ENCODE data around the gene GPR83. TPM values are rescaled to one million over a fixed set of nuclear protein-coding genes. Genes with fewer than 3 reads are reported as not detected.

GPR83 gene
- total and polyA plus RNA-seq, 10 of the 15 experiments (the other 5 are each of a cell fraction or from before 2014, with no cell fraction given) = 0.03 to 0.19 (median 0.05) TPM; not detected in 7

DNA sequence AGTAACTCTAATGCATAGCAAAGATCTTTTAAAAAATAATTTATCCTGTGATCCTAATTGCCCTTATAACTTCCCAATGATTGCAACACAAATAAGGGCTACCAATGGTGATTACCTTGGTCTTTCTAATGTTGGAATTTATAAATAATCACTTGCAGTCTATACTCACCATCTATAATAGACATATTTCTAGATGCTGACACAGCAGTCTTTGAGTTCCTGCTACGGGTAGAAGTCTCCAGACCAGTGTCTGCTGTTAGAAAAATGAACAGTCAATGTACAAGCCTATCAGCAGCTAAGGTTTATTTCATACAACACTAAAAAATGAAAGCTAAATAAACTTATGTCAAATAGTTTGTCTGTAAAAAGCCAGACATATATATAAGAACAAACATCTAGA is 44.4 kb upstream of the GPR83 start (continued):
- TF ChIP-seq SREBF1 (IDR thresholded peaks at IDR 0.05; ENCODE audit: low read length) = no peak
- TF ChIP-seq CHD4 (IDR thresholded peaks at IDR 0.05) = no peak
- TF ChIP-seq EP300 (IDR thresholded peaks at IDR 0.05; ENCODE audit: borderline replicate concordance in 1 of 2, control insufficient read depth in 1 of 2, low read depth in 2 of 2, low read length in 2 of 2) = no peak

DNA sequence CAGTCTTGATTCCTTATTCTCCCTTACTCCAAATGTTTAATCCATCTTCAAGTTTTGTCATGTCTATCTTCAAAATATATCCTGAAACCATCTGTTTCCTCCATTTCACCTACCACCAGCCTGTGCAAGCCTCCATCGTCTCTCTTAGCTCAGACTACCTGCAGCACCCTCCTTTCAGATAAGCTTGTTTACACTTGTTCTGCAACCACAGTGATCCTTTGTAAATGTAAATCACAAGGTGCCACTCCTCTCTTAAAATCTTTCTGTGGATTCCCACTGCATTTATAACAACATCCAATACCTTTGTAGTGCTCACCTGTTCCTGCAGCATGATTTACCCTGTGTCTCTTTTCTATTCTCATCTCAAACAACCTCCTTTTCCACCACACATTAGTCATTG is 31.8 kb upstream of the GPR83 start:
- H3K9ac ChIP-seq (ENCODE audit: control insufficient read depth, insufficient read depth, low read length) = no peak overlapping the region
- ChIA-PET RAD21 (ENCODE audit: unreplicated experiment) (no interaction called here), POLR2A (interaction anchor here (1.7 kb wide), 1 partner anchor 22 kb away, joined by 4 read pairs; no protein-coding TSS in a partner anchor), CTCF (no interaction called here), SMC1A (ENCODE audit: uncharacterized antibody, unreplicated experiment) (interaction anchor here (0.6 to 1.6 kb wide), 3 partner anchors 8 to 170 kb away, joined by 3 to 4 read pairs (median 3); no protein-coding TSS in a partner anchor)
- no peaks in the 10 kb centered on the region for H3K79me2 ChIP-seq (ENCODE audit: control insufficient read depth, insufficient read depth, low read length)
- no peaks in the 10 kb centered on the region for H4K20me1 ChIP-seq (ENCODE audit: control insufficient read depth, insufficient read depth)
- intact Hi-C loops (cut with micrococcal nuclease; ENCODE audit: unreplicated experiment) (no loop called here), in situ Hi-C loops (cut with MboI) (no loop called here)
- no peak overlapping the region for H3K4me3 ChIP-seq
- H3K4me1 ChIP-seq (ENCODE audit: control insufficient read depth, insufficient read depth, low read length) = no peaks in the 10 kb centered on the region
- peaks cover 1 to 12% of the 10 kb centered on the region in 2 experiments; a peak in 3 of 4 replicates for H3K36me3 ChIP-seq (ENCODE audit: control insufficient read depth in 2 of 2, insufficient read depth in 2 of 2, low read length in 1 of 2)
- no peak for FAIRE-seq
- TF ChIP-seq TARDBP (IDR thresholded peaks at IDR 0.05; ENCODE audit: borderline replicate concordance) (no peak), BACH1 (IDR thresholded peaks at IDR 0.05; ENCODE audit: borderline replicate concordance) (no peak), NRF1 (conservative IDR thresholded peaks at IDR 0.05; ENCODE audit: low read depth, low read length) (no peak), SMAD1 (IDR thresholded peaks at IDR 0.05; ENCODE audit: low read depth, partially characterized antibody) (no peak), BCL11A (IDR thresholded peaks at IDR 0.05; ENCODE audit: low read depth, low read length) (no peak), HCFC1 (IDR thresholded peaks at IDR 0.05; ENCODE audit: low read length) (no peak), IKZF1 (conservative IDR thresholded peaks at IDR 0.05) (no peak), CEBPB (IDR thresholded peaks at IDR 0.05; ENCODE audit: borderline replicate concordance in 1 of 2, low read depth in 2 of 2, low read length in 2 of 2) (no peak), ATF7 (IDR thresholded peaks at IDR 0.05; ENCODE audit: low read depth) (no peak), KDM1A (IDR thresholded peaks at IDR 0.05; ENCODE audit: borderline replicate concordance) (no peak), RAD51 (IDR thresholded peaks at IDR 0.05) (no peak), CBX5 (IDR thresholded peaks at IDR 0.05; ENCODE audit: low read depth) (no peak), ZNF24 (IDR thresholded peaks at IDR 0.05) (no peak), ZNF217 (IDR thresholded peaks at IDR 0.05) (no peak)
- TF ChIP-seq, protein P1, sequence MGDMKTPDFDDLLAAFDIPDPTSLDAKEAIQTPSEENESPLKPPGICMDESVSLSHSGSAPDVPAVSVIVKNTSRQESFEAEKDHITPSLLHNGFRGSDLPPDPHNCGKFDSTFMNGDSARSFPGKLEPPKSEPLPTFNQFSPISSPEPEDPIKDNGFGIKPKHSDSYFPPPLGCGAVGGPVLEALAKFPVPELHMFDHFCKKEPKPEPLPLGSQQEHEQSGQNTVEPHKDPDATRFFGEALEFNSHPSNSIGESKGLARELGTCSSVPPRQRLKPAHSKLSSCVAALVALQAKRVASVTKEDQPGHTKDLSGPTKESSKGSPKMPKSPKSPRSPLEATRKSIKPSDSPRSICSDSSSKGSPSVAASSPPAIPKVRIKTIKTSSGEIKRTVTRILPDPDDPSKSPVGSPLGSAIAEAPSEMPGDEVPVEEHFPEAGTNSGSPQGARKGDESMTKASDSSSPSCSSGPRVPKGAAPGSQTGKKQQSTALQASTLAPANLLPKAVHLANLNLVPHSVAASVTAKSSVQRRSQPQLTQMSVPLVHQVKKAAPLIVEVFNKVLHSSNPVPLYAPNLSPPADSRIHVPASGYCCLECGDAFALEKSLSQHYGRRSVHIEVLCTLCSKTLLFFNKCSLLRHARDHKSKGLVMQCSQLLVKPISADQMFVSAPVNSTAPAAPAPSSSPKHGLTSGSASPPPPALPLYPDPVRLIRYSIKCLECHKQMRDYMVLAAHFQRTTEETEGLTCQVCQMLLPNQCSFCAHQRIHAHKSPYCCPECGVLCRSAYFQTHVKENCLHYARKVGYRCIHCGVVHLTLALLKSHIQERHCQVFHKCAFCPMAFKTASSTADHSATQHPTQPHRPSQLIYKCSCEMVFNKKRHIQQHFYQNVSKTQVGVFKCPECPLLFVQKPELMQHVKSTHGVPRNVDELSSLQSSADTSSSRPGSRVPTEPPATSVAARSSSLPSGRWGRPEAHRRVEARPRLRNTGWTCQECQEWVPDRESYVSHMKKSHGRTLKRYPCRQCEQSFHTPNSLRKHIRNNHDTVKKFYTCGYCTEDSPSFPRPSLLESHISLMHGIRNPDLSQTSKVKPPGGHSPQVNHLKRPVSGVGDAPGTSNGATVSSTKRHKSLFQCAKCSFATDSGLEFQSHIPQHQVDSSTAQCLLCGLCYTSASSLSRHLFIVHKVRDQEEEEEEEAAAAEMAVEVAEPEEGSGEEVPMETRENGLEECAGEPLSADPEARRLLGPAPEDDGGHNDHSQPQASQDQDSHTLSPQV (IDR thresholded peaks at IDR 0.05) = no peak
- TF ChIP-seq, protein P2, sequence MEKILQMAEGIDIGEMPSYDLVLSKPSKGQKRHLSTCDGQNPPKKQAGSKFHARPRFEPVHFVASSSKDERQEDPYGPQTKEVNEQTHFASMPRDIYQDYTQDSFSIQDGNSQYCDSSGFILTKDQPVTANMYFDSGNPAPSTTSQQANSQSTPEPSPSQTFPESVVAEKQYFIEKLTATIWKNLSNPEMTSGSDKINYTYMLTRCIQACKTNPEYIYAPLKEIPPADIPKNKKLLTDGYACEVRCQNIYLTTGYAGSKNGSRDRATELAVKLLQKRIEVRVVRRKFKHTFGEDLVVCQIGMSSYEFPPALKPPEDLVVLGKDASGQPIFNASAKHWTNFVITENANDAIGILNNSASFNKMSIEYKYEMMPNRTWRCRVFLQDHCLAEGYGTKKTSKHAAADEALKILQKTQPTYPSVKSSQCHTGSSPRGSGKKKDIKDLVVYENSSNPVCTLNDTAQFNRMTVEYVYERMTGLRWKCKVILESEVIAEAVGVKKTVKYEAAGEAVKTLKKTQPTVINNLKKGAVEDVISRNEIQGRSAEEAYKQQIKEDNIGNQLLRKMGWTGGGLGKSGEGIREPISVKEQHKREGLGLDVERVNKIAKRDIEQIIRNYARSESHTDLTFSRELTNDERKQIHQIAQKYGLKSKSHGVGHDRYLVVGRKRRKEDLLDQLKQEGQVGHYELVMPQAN (conservative IDR thresholded peaks at IDR 0.05) = no peak
- DNase-seq (ENCODE audit: low read depth, low spot score) = no peak
- no peak overlapping the region for H3K4me2 ChIP-seq (ENCODE audit: control insufficient read depth, insufficient read depth)
- no peak overlapping the region for H3K27ac ChIP-seq (ENCODE audit: control insufficient read depth, insufficient read depth)
- ATAC-seq = no peak
- WGBS (ENCODE audit: insufficient coverage, insufficient replicate concordance, low lambda C conversion rate, missing lambda C conversion rate) = 93% methylated on average over 1 of the region's 1 CpG
- H3K9me3 ChIP-seq (replicated peaks; ENCODE audit: control insufficient read depth, insufficient read depth, low read length) = peaks cover 2% of the 10 kb centered on the region; the same call in 1 of the 3 replicates
- no peaks in the 10 kb centered on the region for H3K27me3 ChIP-seq (replicated peaks in 1 of 2; ENCODE audit: control insufficient read depth in 2 of 2, insufficient read depth in 2 of 2, low read length in 1 of 2)
- BruUV-seq (replicated peaks) = no TSS peak
- H2AFZ ChIP-seq (ENCODE audit: control insufficient read depth, low read depth, low read length) = no peak overlapping the region
